Brain pericyte (primary cell): ENCODE results near the gene ABCA8.
"Not testable (repeated sequence)": the region's sequence is repeated elsewhere in the genome, so short reads cannot be mapped to it uniquely, and the experiment has no call there.

Experiments
- DNase-seq: peaks from one replicate; pipeline ENCODE4 v3.0.0-alpha.2; 2012; ENCODE audit warnings: low read depth, low spot score

ABCA8 gene

GRCh38 chr17:68943812-68944182, 11.4 kb downstream of the ABCA8 start:
- not testable (repeated sequence) for DNase-seq

DNA sequence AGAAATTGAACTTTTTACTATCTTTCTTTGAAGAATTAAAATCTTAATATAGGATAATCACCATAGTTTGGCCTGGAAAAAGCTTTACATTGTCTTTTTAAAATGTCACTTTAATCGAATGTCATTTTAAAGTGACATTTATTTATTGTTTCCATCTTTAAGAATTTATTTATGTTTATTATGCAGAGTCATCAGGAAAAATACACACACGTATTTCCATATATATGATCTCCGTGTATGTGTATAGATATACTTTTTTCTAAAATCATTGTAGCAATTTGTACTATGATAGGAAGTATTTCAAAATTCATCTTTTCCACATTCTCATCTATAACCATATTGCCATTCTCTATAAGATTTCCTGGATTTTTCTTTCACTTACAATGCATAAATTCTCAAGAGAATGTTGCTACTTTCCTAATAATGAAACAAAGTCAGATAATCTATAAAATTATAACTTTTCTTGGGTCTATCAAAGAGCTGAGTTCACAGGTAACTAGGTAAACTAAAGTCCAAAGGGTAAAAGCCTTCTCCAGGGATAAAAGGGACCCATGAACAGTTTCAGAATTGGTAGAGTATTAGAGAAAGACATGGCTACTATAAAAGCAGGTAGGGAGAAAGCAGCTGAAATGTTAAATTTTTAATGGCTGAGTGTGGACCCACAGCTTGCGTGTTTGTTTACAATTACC, 11.9 kb downstream of the ABCA8 start:
- DNase-seq: no peak

DNA sequence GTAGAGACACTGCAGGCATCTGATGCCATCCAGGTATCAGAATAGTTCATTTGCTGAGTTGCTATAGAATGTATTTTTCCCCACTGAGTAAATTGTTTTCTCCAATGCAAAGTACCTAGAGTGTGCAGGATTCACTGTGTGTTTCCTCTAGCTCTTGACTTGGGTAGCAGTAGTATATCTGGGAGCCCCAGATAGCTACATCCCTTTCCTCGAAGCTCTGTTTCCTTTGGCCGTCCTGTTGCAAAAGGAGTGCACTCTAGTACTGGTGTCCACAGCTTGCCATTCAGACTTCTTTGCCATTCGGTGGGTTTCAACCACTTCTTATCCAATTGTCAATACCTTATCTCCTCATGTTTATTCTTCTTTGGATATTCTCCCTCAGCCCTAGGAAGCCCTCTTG, 12.8 kb downstream of the ABCA8 start:
- no peak for DNase-seq

GRCh38 chr17:68941761-68942160, 13.4 kb downstream of the ABCA8 start:
- DNase-seq: no peak

GRCh38 chr17:68939195-68939594, 16.0 kb downstream of the ABCA8 start:
- DNase-seq: no peak

GRCh38 chr17:68937890-68938514, 17.2 kb downstream of the ABCA8 start:
- DNase-seq: no peak

DNA sequence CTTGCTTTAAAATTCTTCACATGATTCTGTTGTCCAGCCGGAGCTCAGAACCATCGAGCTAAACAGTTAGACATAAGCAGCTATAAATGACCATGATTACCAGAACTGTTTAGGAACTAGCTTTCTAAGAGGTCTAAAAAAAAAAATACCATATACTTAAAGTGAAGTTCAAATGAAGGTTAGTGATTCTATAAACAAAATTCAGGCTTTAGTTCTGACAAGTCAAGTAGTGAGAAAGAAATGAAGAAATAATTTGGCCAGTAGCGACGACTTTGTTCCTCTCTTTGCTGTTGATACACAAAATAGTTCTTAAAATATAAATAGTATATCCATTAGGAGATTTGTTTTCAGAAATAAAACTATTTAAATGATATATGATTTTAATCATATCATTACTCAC, 27.7 kb downstream of the ABCA8 start:
- no peak for DNase-seq

DNA sequence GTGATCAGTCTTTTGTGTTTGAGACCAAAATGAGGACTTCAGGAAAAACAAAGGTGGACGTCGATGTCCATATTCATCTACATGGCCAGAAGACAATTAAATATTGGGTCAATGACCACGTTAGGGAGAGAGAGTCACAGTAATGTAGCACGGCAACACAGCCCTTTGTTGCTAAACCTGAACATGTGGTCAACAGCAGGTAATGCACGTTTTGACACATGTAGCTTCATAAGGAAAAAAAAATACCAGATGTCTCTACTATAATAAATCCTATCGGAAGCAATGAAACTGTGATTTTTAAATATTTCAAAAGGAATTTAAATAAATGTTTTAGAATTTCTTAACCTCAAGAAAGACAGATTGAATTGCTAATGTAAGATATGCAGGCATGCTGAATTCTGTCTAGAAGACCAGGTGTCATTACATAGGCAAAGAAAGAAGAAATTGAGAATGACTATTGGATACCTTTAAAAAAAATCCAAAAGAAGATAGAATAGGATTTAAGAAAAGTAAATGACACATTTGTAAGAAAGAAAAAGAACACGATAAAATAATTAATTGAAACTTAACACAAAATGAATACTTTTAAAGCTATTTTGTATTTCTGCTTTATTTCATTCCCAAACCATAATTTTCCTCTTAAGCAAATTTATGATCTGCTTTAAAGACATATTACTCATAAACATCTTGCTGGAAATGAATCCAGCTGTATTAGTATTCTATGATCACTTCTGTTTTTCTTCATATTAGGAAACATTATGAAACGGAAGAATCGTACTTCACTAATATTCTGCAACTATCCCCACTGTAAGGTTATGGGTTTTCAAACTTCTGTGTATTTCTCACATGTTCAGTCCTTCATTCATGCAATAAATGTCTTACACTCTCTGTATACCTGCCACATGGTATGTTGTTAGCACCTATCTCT, 30.1 kb downstream of the ABCA8 start:
- DNase-seq: no peak

DNA sequence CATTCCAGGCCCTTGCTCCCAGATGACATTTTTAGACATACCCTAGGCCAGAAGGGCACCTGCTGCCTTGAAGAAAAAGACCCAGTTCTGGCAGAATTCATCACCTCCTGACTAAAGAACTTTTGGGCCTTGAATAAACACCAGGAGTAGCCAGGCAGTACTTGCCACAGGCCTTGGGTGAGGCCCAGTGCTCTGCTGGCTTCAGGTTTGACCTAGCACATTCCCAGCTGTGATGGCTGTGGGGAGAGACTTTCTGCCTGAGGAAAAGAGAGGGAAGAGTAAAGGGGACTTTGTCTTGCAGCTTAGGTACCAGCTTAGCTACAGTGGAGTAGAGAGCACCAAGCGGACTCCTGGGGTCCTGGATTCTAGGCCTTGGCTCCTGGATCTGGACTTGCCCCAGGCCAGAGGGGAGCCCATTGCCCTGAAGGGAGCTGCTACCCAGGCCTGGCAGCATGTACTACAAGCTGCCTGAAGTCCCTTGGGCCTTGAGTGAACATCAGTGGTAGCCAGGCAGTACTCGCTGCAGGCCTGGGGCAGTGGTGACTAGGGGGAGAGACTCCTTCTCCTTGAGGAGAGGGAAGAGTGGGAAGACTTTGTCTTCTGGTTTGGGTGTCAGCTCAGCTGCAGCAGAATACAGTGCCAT, 44.3 kb downstream of the ABCA8 start:
- DNase-seq: peak; percentile 3

GRCh38 chr17:68910251-68910705, 44.9 kb downstream of the ABCA8 start:
- DNase-seq: peak; percentile 5

DNA sequence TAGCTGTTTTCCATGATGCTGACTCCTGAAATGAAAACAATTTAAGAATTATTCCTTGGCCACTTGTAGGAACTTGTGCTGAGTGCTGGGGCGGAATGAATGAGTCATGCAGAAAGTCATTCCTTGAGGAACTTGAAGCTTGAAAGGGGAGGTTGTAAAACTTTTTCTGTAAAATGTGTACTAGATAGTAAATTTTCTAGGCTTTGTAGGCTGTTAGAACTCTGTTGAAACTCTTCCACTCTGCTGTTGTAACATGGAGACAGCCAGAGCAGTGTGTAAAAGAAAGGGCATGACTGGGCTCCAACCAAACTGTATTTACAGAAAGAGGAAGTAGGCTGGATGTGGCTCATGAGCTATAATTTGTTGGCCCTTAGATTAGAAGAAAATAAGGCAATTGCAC, 46.1 kb downstream of the ABCA8 start:
- DNase-seq: peak; percentile 10

DNA sequence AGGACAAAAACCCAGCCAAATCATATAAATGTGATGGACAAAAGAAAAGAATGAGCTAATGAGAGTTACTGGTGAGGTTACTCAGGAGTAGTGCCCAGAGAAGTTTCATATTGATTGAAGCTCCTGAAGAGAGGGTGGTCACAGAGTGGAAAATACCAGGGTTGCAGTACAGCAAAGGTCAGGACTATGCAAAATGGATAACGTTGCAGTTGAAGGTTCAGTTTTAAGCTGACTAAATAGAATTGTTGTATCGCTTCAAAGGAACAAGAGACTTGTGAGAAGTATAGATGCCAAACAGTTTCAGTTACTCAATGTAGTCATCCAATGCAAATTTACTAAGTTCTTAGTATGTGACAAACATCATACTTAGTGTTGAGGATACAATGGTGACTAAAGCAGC, 47.1 kb downstream of the ABCA8 start:
- no peak for DNase-seq

GRCh38 chr17:68906638-68907037, 48.6 kb downstream of the ABCA8 start:
- no peak for DNase-seq

GRCh38 chr17:68903286-68903685, 51.9 kb downstream of the ABCA8 start:
- no peak for DNase-seq

GRCh38 chr17:68897557-68897956, 57.6 kb downstream of the ABCA8 start:
- DNase-seq: no peak

GRCh38 chr17:68892658-68893057, 62.5 kb downstream of the ABCA8 start:
- DNase-seq: no peak

DNA sequence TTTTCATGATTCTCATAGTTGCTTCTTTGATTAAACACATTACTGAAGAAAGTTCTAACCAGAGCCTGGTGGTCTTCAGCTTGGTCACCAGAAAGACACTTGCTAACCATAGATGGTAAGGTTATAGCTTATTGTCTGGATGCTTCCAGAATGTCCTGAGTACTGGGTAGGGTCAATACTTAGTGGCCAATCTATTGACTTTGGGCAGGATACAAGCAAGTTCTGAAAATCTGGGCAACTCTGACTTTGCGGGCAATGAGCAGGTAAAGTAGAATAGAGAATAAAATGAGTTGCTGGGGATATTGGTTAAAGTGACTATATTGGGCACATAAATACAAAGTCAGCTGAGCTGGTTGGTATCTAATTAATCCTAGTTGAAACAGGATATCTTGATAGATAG, 63.0 kb downstream of the ABCA8 start:
- no peak for DNase-seq

DNA sequence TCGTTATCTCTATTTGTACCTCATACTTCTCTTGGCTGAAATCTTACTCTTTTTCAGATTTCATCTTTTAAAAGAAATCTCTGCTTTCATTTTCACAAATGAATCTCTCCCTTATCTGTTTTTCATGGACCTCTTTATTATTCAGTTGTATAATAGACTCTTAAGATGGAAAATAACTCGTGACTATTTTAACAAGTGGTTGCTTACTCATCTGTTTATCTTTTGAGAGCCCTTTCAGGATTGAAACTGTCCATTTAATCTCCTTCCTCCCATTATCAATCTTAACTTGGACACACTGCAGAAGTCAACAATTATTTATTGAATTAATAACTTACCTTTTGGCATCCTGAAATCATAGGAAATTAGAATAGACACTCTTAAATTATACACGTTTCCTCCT, 68.8 kb downstream of the ABCA8 start:
- DNase-seq: no peak

DNA sequence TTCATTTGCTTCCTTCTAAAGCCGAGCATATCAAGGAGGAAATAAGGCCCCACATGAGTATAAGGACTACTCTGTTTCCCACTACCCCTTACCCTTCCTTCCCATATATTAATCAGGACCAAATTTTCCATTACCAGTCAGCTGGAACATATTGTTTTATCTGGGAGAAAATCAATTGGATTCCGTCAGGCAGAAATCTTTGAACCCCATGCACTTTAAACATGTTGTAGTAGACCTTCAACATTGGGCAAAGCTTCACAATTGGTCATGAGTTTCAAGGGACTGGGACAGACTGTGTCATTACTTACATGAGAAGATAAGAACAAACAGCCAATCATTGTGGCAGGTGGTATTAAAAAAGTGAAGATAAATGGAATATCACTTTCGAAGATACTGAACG, 70.3 kb downstream of the ABCA8 start:
- DNase-seq: no peak

- no peak for DNase-seq
Measured at GRCh38 chr17:68878226-68878885, 76.8 kb downstream of the ABCA8 start.

DNA sequence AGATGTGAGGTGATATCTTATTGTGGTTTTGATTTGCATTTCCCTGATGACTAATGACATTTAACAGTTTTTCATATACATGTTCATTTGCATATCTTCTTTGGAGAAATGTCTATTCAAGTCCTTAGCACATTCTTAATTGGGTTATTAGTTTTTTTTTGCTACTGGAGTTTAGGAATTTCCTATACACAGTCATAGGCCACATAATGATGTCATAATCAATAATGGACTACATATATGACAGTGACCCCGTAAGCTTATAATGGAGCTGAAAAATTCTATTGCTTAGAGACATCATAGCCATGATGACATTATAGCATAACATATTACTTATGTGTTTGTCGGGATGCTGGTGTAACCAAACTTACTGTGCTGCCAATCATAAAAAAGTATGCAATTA, 83.7 kb downstream of the ABCA8 start:
- DNase-seq: no peak
